ENCODE measurements around the gene TCEANC2. TPM values are rescaled to one million over a fixed set of nuclear protein-coding genes. Genes with fewer than 3 reads are reported as not detected.

The TCEANC2 gene
- total and polyA plus RNA-seq, 2 of the 4 experiments (the other 2 are of a cell fraction), result 2.4 to 3.2 TPM

- Histone ChIP-seq H3K4ac (ENCODE audit: low read depth, low read length) (no peak overlapping the region), H3K9me3 (ENCODE audit: control insufficient read depth, insufficient read depth, low read length) (no peaks in the 10 kb centered on the region), H3K79me1 (ENCODE audit: low read depth in 1 of 2, low read length in 2 of 2) (no peaks in the 10 kb centered on the region), H3K36me3 (ENCODE audit: control insufficient read depth, insufficient read depth, low read length) (peaks cover 8% of the 10 kb centered on the region; the same call in 1 of the 2 replicates), H3K9ac (ENCODE audit: low read depth, low read length) (no peak overlapping the region), H4K5ac (ENCODE audit: low read depth, low read length) (no peak overlapping the region), H3K27ac (ENCODE audit: insufficient read depth, low read length) (no peak overlapping the region), H3K23ac (ENCODE audit: low read depth, low read length) (no peak overlapping the region), H3K56ac (ENCODE audit: extremely low read depth, insufficient read depth, low read length) (no peak overlapping the region), H2AK9ac (replicated peaks; ENCODE audit: low read depth, low read length, poor library complexity) (no peak overlapping the region), H3K14ac (replicated peaks; ENCODE audit: low read depth, low read length) (no peak overlapping the region), H2BK5ac (ENCODE audit: low read depth, low read length, poor library complexity, severe bottlenecking) (no peak overlapping the region), H4K91ac (ENCODE audit: insufficient read depth, low read depth, low read length) (no peak overlapping the region), H3K4me2 (ENCODE audit: low read depth, low read length) (no peak overlapping the region), H3K4me3 (ENCODE audit: insufficient read depth, low read depth, low read length) (no peak overlapping the region), H2BK20ac (ENCODE audit: low read depth, low read length) (no peak overlapping the region), H4K8ac (ENCODE audit: low read depth in 2 of 2, low read length in 2 of 2) (no peak overlapping the region), H2AFZ (replicated peaks; ENCODE audit: low read length, poor library complexity) (no peak overlapping the region), H4K20me1 (ENCODE audit: insufficient read depth, low read length) (no peaks in the 10 kb centered on the region), H2BK15ac (ENCODE audit: low read depth, low read length) (no peak overlapping the region), H3K9me1 (ENCODE audit: insufficient read depth, low read length) (peaks cover 4% of the 10 kb centered on the region; the same call in 1 of the 2 replicates), H3K18ac (ENCODE audit: low read depth, low read length) (no peak overlapping the region), H2BK120ac (ENCODE audit: low read depth, low read length) (no peak overlapping the region), H3K27me3 (ENCODE audit: control insufficient read depth, insufficient read depth, low read length) (peaks cover 1% of the 10 kb centered on the region; the same call in 1 of the 2 replicates), H2AK5ac (ENCODE audit: low read depth, low read length) (no peak overlapping the region), H3K4me1 (ENCODE audit: control insufficient read depth, insufficient read depth, low read length) (no peaks in the 10 kb centered on the region)
- intact Hi-C loops (cut with micrococcal nuclease) (no loop called here), in situ Hi-C loops (cut with MboI; ENCODE audit: low sequenced_read_pairs) (no loop called here), dilution Hi-C loops (cut with HindIII; ENCODE audit: low sequenced_read_pairs, unreplicated experiment) (no loop called here)
- ChIA-PET CTCF (no interaction called here), POLR2A (ENCODE audit: unreplicated experiment) (no interaction called here)
- ATAC-seq (ENCODE audit: low read depth) (peak; percentile 37; the same call in 1 of the 2 replicates), DNase-seq (peak; percentile 28)
- 67% methylated on average over 1 of the region's 3 CpGs; no CpG with 5 or more reads in 1 of the 2 experiments for WGBS, 2 experiments (ENCODE audit: extremely low coverage in 2 of 2, insufficient read length in 1 of 2)
- TF ChIP-seq CEBPB (IDR thresholded peaks at IDR 0.05; ENCODE audit: low read depth, low read length), result 0 out of 2 replicates have a peak, but pooled peaks have one; percentile 2
- no peak for TF ChIP-seq SMC3 (IDR thresholded peaks at IDR 0.05; ENCODE audit: low read depth, low read length)
- BruUV-seq (replicated peaks), result no TSS peak
Observed at GRCh38 chr1:54028306-54029251, 24.8 kb upstream of the TCEANC2 start.
